Urinary bladder (tissue), 4 donors: ENCODE data around the gene EHD4. TPM values are rescaled to one million over a fixed set of nuclear protein-coding genes. Genes with fewer than 3 reads are reported as not detected.

Source experiments
- DNase-seq: peaks from one replicate; pipeline ENCODE4 v3.0.0-alpha.2; 2015; ENCODE audit errors: extremely low spot score
- H3K27ac ChIP-seq: one replicate; pipeline ENCODE4 v1.5.1; 2013; ENCODE audit warnings: low read depth, mild to moderate bottlenecking, moderate library complexity
- H3K36me3 ChIP-seq: one replicate; pipeline ENCODE4 v1.6.1; 2013; ENCODE audit warnings: mild to moderate bottlenecking, moderate library complexity; ENCODE audit not compliant: insufficient read depth
- H3K4me1 ChIP-seq: one replicate; pipeline ENCODE4 v1.6.1; 2013; ENCODE audit warnings: mild to moderate bottlenecking, moderate library complexity; ENCODE audit not compliant: insufficient read depth
- H3K4me3 ChIP-seq: one replicate; pipeline ENCODE4 v1.5.1; 2013; ENCODE audit warnings: low read depth, low read length
- WGBS: extraction: QIAGEN DNeasy Blood & Tissue Kit; methylation state at CpG from one replicate; pipeline ENCODE4 v1.1.7; 2013; 5-methylcytosine and 5-hydroxymethylcytosine counted together
- polyA plus RNA-seq: library from polyadenylated mRNA; stranded (reverse); fragments of 200-250 nt; gene quantifications from one replicate; pipeline ENCODE4 v1.2.3, GENCODE V29; 2013
- total RNA-seq: library from RNA; depleted of rRNA; stranded (reverse); fragments of >200 nt; gene quantifications from one replicate; pipeline ENCODE4 v1.2.3, GENCODE V29; 2014
- donor health status: healthy with polysubstance abuse.
- donor health status: healthy.

EHD4 gene
- total and polyA plus RNA-seq, 2 donors, result 14.4 to 17.0 TPM

- Histone ChIP-seq H3K36me3 (no peaks in the 10 kb centered on the region), H3K27ac (no peak overlapping the region), H3K4me3 (no peak overlapping the region), H3K4me1 (no peaks in the 10 kb centered on the region)
- DNase-seq, result no peak
- WGBS, result 69% methylated on average over 19 of the region's 19 CpGs
These were observed 35.4 kb downstream of the EHD4 start for GRCh38 chr15:41936649-41937567.

GRCh38 chr15:41936155-41936554 lies 36.2 kb downstream of the EHD4 start:
- no peak for DNase-seq
- Histone ChIP-seq H3K4me1 (no peaks in the 10 kb centered on the region), H3K4me3 (no peak overlapping the region), H3K36me3 (no peaks in the 10 kb centered on the region), H3K27ac (no peak overlapping the region)
- 93% methylated on average over 3 of the region's 3 CpGs for WGBS

- H3K4me1 ChIP-seq, result no peaks in the 10 kb centered on the region
These were observed 36.8 kb downstream of the EHD4 start for GRCh38 chr15:41935566-41936020.

GRCh38 chr15:41934843-41935242 lies 37.5 kb downstream of the EHD4 start:
- Histone ChIP-seq H3K4me1 (peaks cover under 1% of the 10 kb centered on the region), H3K4me3 (no peak overlapping the region), H3K27ac (peak overlapping the region; percentile 60), H3K36me3 (no peaks in the 10 kb centered on the region)
- no peak for DNase-seq
- WGBS, result 76% methylated on average over 4 of the region's 4 CpGs

More at GRCh38 chr15:41935566-41936020, 36.8 kb downstream of the EHD4 start:
- H3K27ac ChIP-seq, result no peak overlapping the region
- DNase-seq, result no peak
- H3K36me3 ChIP-seq, result no peaks in the 10 kb centered on the region
- no peak overlapping the region for H3K4me3 ChIP-seq
- WGBS, result 84% methylated on average over 5 of the region's 5 CpGs

- Histone ChIP-seq H3K4me3 (no peak overlapping the region), H3K4me1 (peaks cover 2% of the 10 kb centered on the region), H3K36me3 (no peaks in the 10 kb centered on the region), H3K27ac (peak overlapping the region; percentile 24)
- 72% methylated on average over 10 of the region's 10 CpGs for WGBS
- no peak for DNase-seq
These were observed 38.6 kb downstream of the EHD4 start for GRCh38 chr15:41933771-41934170.

GRCh38 chr15:41933326-41933725 lies 39.0 kb downstream of the EHD4 start:
- Histone ChIP-seq H3K4me1 (peaks cover 3% of the 10 kb centered on the region), H3K36me3 (no peaks in the 10 kb centered on the region), H3K4me3 (no peak overlapping the region), H3K27ac (no peak overlapping the region)
- 88% methylated on average over 7 of the region's 7 CpGs for WGBS
- no peak for DNase-seq

GRCh38 chr15:41932511-41933289 lies 39.7 kb downstream of the EHD4 start:
- peaks cover 3% of the 10 kb centered on the region for H3K4me1 ChIP-seq
- no peaks in the 10 kb centered on the region for H3K36me3 ChIP-seq
- no peak overlapping the region for H3K27ac ChIP-seq
- no peak for DNase-seq
- WGBS, result 68% methylated on average over 16 of the region's 16 CpGs
- H3K4me3 ChIP-seq, result no peak overlapping the region

- 92% methylated on average over 9 of the region's 9 CpGs for WGBS
- DNase-seq, result no peak
- Histone ChIP-seq H3K4me3 (no peak overlapping the region), H3K27ac (no peak overlapping the region), H3K4me1 (peaks cover 3% of the 10 kb centered on the region), H3K36me3 (no peaks in the 10 kb centered on the region)
These were observed 40.3 kb downstream of the EHD4 start for GRCh38 chr15:41932101-41932500.

GRCh38 chr15:41930867-41931222 lies 41.5 kb downstream of the EHD4 start:
- 82% methylated on average over 2 of the region's 2 CpGs for WGBS
- no peak overlapping the region for H3K4me3 ChIP-seq
- no peak for DNase-seq
- no peaks in the 10 kb centered on the region for H3K36me3 ChIP-seq
- H3K4me1 ChIP-seq, result peaks cover 3% of the 10 kb centered on the region
- H3K27ac ChIP-seq, result no peak overlapping the region

- DNase-seq, result no peak
- no peak overlapping the region for H3K27ac ChIP-seq
- H3K4me3 ChIP-seq, result no peak overlapping the region
- H3K36me3 ChIP-seq, result no peaks in the 10 kb centered on the region
- 45% methylated on average over 8 of the region's 8 CpGs for WGBS
- peaks cover 3% of the 10 kb centered on the region for H3K4me1 ChIP-seq
These were observed 42.0 kb downstream of the EHD4 start for GRCh38 chr15:41930221-41930866.

GRCh38 chr15:41928637-41929620 lies 43.4 kb downstream of the EHD4 start:
- H3K4me1 ChIP-seq, result peaks cover 3% of the 10 kb centered on the region
- no peak overlapping the region for H3K4me3 ChIP-seq
- WGBS, result 46% methylated on average over 16 of the region's 16 CpGs
- H3K27ac ChIP-seq, result peak overlapping the region; percentile 30
- no peak for DNase-seq
- no peaks in the 10 kb centered on the region for H3K36me3 ChIP-seq

- no peaks in the 10 kb centered on the region for H3K36me3 ChIP-seq
- 82% methylated on average over 6 of the region's 6 CpGs for WGBS
- H3K4me1 ChIP-seq, result peaks cover 3% of the 10 kb centered on the region
- no peak overlapping the region for H3K4me3 ChIP-seq
- DNase-seq, result no peak
- no peak overlapping the region for H3K27ac ChIP-seq
These were observed 44.3 kb downstream of the EHD4 start for GRCh38 chr15:41928100-41928499.
